Common myeloid progenitor, CD34-positive (primary cell): ENCODE measurements around the gene EDC4.

Experiments
- CTCF ChIA-PET: fragments of 350-600 bp; sonication (Branson Sonifier 250); formaldehyde crosslinking; loops from one replicate; lab custom pipeline; 2021; ENCODE audit warnings: antibody characterized with exemption; lab: Charles Lee
- POLR2A ChIA-PET: fragments of 350-600 bp; sonication (Branson Sonifier 250); formaldehyde crosslinking; loops from one replicate; lab custom pipeline; 2021; ENCODE audit warnings: antibody characterized with exemption; lab: Charles Lee
- DNase-seq, 3 donors: peaks; one replicate each; pipeline versions ENCODE4 v3.0.0 to v3.0.0-alpha.2; 2013
- H3K27ac ChIP-seq, 2 experiments: 1 replicate in 1 of 2; 2 replicates in 1 of 2; pipeline ENCODE4 v1.7.0; 2013; ENCODE audit warnings: inconsistent platforms in 2 of 2, low read length in 2 of 2, mild to moderate bottlenecking in 2 of 2, low read depth in 1 of 2, moderate library complexity in 1 of 2; ENCODE audit not compliant: severe bottlenecking in 2 of 2, insufficient read depth in 1 of 2, poor library complexity in 1 of 2
- H3K27me3 ChIP-seq, 5 experiments: replicated peaks in 2 of 5; 1 replicate in 3 of 5; 2 replicates in 2 of 5; pipeline versions ENCODE4 v1.6.1 to v1.7.0; 2013; ENCODE audit warnings: low read length in 4 of 5, mild to moderate bottlenecking in 2 of 5, moderate library complexity in 2 of 5, inconsistent platforms in 1 of 5; ENCODE audit not compliant: insufficient read depth in 5 of 5, control insufficient read depth in 4 of 5
- H3K36me3 ChIP-seq, 4 experiments: 1 replicate in 2 of 4; 2 replicates in 2 of 4; pipeline versions ENCODE4 v1.6.1 to v1.7.0; 2013; ENCODE audit warnings: low read length in 3 of 4, control low read depth in 1 of 4, mild to moderate bottlenecking in 1 of 4; ENCODE audit not compliant: control insufficient read depth in 4 of 4, insufficient read depth in 4 of 4
- H3K4me1 ChIP-seq, 4 experiments: 1 replicate in 3 of 4; 2 replicates in 1 of 4; pipeline versions ENCODE4 v1.6.1 to v1.7.1; 2013; ENCODE audit warnings: low read length in 3 of 4, mild to moderate bottlenecking in 3 of 4, control low read depth in 1 of 4, inconsistent platforms in 1 of 4, moderate library complexity in 1 of 4; ENCODE audit not compliant: control insufficient read depth in 4 of 4, insufficient read depth in 4 of 4; ENCODE audit errors: control extremely low read depth in 1 of 4
- H3K4me3 ChIP-seq, 7 experiments: 1 replicate in 4 of 7; 2 replicates in 3 of 7; pipeline versions ENCODE4 v1.5.1 to v1.7.0; 2013; ENCODE audit warnings: mild to moderate bottlenecking in 7 of 7, low read length in 6 of 7, moderate library complexity in 6 of 7, inconsistent platforms in 2 of 7, low read depth in 2 of 7, control low read depth in 1 of 7; ENCODE audit not compliant: insufficient read depth in 4 of 7, control insufficient read depth in 1 of 7; ENCODE audit errors: extremely low read depth in 1 of 7
- H3K9me3 ChIP-seq, 5 experiments: 1 replicate in 4 of 5; 2 replicates in 1 of 5; pipeline versions ENCODE4 v1.6.1 to v1.7.1; 2013; ENCODE audit warnings: low read length in 4 of 5, mild to moderate bottlenecking in 2 of 5, inconsistent platforms in 1 of 5, low read depth in 1 of 5, moderate library complexity in 1 of 5; ENCODE audit not compliant: control insufficient read depth in 4 of 5, insufficient read depth in 2 of 5; ENCODE audit errors: control extremely low read depth in 1 of 5
- whole genome bisulfite sequencing: methylation state at CpG from one replicate; pipeline ENCODE4 v1.1.5; 2013; ENCODE audit not compliant: insufficient coverage; 5-methylcytosine and 5-hydroxymethylcytosine counted together

Gene EDC4

GRCh38 chr16:67847064-67847861 lies 25.6 kb upstream of the EDC4 start, which contains the start of gene CENPT:
Gene CENPT (minus strand): TSS chr16:67847693. CDS start chr16:67833859, 13,834 bp downstream.
- Histone ChIP-seq H3K36me3 (peaks cover 0 to 16% (median 2%) of the 10 kb centered on the region in 4 experiments), H3K4me3 (peak within 1 kb of the TSS; percentile 81 to 97 (median 93)), H3K27me3 (no peaks in the 10 kb centered on the region), H3K27ac (peak within 1 kb of the TSS; percentile 84 to 94), H3K9me3 (no peaks in the 10 kb centered on the region), H3K4me1 (peaks cover 23 to 53% (median 49%) of the 10 kb centered on the region in 4 experiments)
- POLR2A ChIA-PET: no interaction called here
- CTCF ChIA-PET: interaction anchor here (1.1 to 11.8 kb wide), 3 partner anchors 13 to 36 kb away, joined by 5 to 155 read pairs (median 10); no protein-coding TSS in a partner anchor
- DNase-seq: peak in 1 of 3 donors; percentile 36
- WGBS: 0% methylated on average over 41 of the region's 62 CpGs

GRCh38 chr16:67848118-67848517 lies 24.7 kb upstream of the EDC4 start:
- no peaks in the 10 kb centered on the region for H3K27me3 ChIP-seq
- no peaks in the 10 kb centered on the region for H3K9me3 ChIP-seq
- 98% methylated on average over 11 of the region's 11 CpGs for WGBS
- ChIA-PET CTCF (interaction anchor here (1.1 to 11.8 kb wide), 3 partner anchors 14 to 35 kb away, joined by 4 to 155 read pairs (median 10); no protein-coding TSS in a partner anchor), POLR2A (no interaction called here)
- peak overlapping the region; percentile 84 to 94 for H3K27ac ChIP-seq
- H3K36me3 ChIP-seq: peaks cover 0 to 16% (median 2%) of the 10 kb centered on the region in 4 experiments
- no peak for DNase-seq
- peak overlapping the region in 6 of 7 experiments; percentile 81 to 95 (median 90) for H3K4me3 ChIP-seq
- peaks cover 23 to 45% (median 42%) of the 10 kb centered on the region in 4 experiments for H3K4me1 ChIP-seq

GRCh38 chr16:67853670-67854069 lies 19.2 kb upstream of the EDC4 start:
- Histone ChIP-seq H3K9me3 (no peaks in the 10 kb centered on the region), H3K4me3 (no peak overlapping the region), H3K27me3 (no peaks in the 10 kb centered on the region), H3K4me1 (peaks cover 0 to 26% (median 10%) of the 10 kb centered on the region in 4 experiments), H3K27ac (no peak overlapping the region), H3K36me3 (peaks cover 0 to 23% (median 5%) of the 10 kb centered on the region in 4 experiments)
- POLR2A ChIA-PET: no interaction called here
- no peak for DNase-seq
- CTCF ChIA-PET: interaction anchor here (1.3 to 11.8 kb wide), 2 partner anchors 10 to 181 kb away, joined by 3 to 155 read pairs; no protein-coding TSS in a partner anchor
- WGBS: 92% methylated on average over 3 of the region's 3 CpGs

GRCh38 chr16:67855789-67856188 lies 17.1 kb upstream of the EDC4 start:
- peaks cover 0 to 24% (median 10%) of the 10 kb centered on the region in 4 experiments for H3K4me1 ChIP-seq
- CTCF ChIA-PET: interaction anchor here (0.6 to 18.2 kb wide), 4 partner anchors 8 to 955 kb away, joined by 3 to 155 read pairs (median 4); partner anchors contain the start of genes CENPT and NUTF2
- DNase-seq: no peak
- no peak overlapping the region for H3K4me3 ChIP-seq
- H3K36me3 ChIP-seq: peaks cover 2 to 23% (median 9%) of the 10 kb centered on the region in 4 experiments
- 91% methylated on average over 8 of the region's 10 CpGs for WGBS
- POLR2A ChIA-PET: interaction anchor here (1.0 kb wide), 1 partner anchor 22 kb away, joined by 3 read pairs; no protein-coding TSS in a partner anchor
- H3K9me3 ChIP-seq: no peaks in the 10 kb centered on the region
- H3K27me3 ChIP-seq: no peaks in the 10 kb centered on the region
- peak overlapping the region; percentile 36 to 56 for H3K27ac ChIP-seq

GRCh38 chr16:67856927-67857546 lies 15.8 kb upstream of the EDC4 start:
- CTCF ChIA-PET: interaction anchor here (1.0 to 18.2 kb wide), 5 partner anchors 9 to 42 kb away, joined by 3 to 155 read pairs (median 4); partner anchors contain the start of genes CENPT and NUTF2
- POLR2A ChIA-PET: no interaction called here
- 100% methylated on average over 5 of the region's 5 CpGs for WGBS
- H3K9me3 ChIP-seq: no peaks in the 10 kb centered on the region
- no peak for DNase-seq
- H3K4me1 ChIP-seq: peaks cover 0 to 24% (median 10%) of the 10 kb centered on the region in 4 experiments
- H3K36me3 ChIP-seq: peaks cover 4 to 36% (median 15%) of the 10 kb centered on the region in 4 experiments
- H3K27me3 ChIP-seq: no peaks in the 10 kb centered on the region
- H3K27ac ChIP-seq: peak overlapping the region; percentile 86 to 92
- H3K4me3 ChIP-seq: peak overlapping the region in 1 of 7 experiments; percentile 7

GRCh38 chr16:67857547-67858233 lies 15.2 kb upstream of the EDC4 start:
- H3K36me3 ChIP-seq: peaks cover 7 to 42% (median 17%) of the 10 kb centered on the region in 4 experiments
- POLR2A ChIA-PET: no interaction called here
- CTCF ChIA-PET: interaction anchor here (1.0 to 18.2 kb wide), 5 partner anchors 9 to 42 kb away, joined by 3 to 155 read pairs (median 4); partner anchors contain the start of genes CENPT and NUTF2
- no peaks in the 10 kb centered on the region for H3K9me3 ChIP-seq
- peak; percentile 78 to 89 (median 87) for DNase-seq
- H3K27me3 ChIP-seq: no peaks in the 10 kb centered on the region
- H3K4me1 ChIP-seq: peaks cover 0 to 24% (median 10%) of the 10 kb centered on the region in 4 experiments
- 100% methylated on average over 2 of the region's 3 CpGs for WGBS
- H3K27ac ChIP-seq: peak overlapping the region; percentile 86 to 92
- peak overlapping the region in 2 of 7 experiments; percentile 5 to 7 for H3K4me3 ChIP-seq
